Fibroblast of skin of right biceps (primary cell): ENCODE measurements around the gene PJA2.
"Not testable (repeated sequence)": the region's sequence is repeated elsewhere in the genome, so short reads cannot be mapped to it uniquely, and the experiment has no call there.

ENCODE experiments used
- DNase-seq: peaks from one replicate; pipeline ENCODE4 v3.0.0-alpha.2; 2013

PJA2 gene

DNA sequence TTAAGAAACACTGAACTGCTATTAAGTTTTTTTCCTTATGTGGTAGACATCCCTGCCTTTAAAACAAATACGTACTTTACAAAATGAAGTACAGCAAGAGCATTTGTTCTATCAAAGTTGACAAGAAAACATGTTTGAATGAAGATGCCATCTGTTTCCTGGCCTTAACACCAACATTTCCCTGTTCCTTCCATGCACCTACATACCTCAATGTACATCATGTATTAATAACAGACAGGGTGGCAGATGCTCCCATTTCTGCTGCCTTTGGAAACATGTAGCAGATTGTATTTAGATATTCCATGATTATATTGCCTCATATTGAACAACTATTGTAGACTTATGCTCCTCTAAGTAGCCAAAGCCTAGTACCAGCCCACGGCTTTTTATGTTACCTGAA is 104.4 kb downstream of the PJA2 start:
- DNase-seq: no peak

DNA sequence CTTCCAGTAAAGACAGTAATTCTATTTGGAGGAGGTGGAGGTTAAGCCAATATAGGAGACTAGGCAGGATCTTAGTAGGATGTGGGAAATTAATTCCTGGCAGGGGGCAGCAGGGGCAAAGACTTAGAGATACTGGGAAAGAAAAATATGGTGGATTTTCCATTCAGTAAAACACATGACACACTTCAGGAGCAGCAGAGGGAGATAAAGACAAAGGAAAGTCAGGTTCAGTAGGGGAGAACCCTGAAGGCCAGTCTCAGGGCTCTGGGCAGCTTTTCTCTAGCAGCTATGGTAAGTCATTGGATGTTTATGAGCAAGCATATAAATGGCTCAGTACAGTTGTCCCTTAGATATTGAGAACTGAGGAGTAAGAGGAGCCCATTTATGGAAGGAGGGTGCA is 105.5 kb downstream of the PJA2 start:
- DNase-seq: no peak

DNA sequence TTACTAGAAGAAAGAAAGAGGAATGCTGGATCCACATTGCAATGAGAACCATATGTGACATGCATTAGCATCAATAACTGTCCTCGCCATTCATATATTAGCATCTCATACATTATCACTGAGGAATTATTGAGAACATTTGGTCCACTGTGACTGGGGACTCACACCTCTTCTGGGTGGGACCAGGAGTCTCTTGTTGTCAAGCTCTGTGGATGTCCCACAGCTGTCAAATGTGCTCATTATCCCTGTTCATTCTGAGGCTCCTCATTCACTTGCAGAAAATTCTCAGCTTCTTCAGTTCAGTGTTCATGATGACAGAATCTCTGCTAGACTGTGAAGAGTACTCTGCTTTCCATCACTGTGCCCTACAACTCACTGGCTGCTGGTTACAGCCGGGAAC is 109.4 kb downstream of the PJA2 start:
- DNase-seq: no peak

DNA sequence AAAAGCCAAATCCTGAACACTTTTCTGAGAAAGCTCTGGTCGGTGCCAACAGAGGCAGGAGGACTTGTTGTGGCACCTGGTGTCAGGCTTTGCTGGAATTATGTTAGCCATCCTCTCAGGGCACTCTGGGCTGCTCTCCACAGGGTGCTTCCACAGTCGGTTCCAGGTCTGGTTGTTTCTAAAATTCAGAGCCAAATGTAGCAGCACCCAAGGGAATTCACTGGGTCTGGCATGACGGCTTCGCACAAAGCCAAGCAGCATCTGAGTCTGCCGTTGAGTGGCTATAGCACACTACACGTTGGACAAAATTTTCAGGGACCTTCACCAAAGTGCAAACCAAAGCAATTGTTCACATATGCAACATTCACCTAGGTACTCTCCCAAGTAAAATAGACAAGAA is 110.2 kb downstream of the PJA2 start:
- DNase-seq: no peak

DNA sequence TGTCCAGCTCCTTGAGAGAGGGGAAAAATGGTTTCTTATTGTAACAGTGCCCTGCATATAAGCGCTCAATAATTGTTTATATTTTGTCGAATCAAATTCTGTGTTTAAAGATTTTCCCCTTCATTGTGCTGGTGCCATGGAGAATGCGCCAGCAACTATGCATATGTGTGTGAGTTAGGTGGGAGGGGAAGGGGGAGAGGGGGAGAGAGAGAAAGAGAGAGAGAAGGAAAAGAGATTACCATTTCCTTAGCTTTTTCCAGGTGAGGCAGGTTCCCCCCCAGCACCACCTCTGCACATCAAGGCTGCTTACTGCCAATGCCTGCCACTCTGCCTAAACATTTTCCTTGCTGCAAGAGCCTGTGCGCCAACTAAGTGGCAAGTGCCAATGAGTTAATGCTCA is 111.0 kb downstream of the PJA2 start:
- DNase-seq: no peak

DNA sequence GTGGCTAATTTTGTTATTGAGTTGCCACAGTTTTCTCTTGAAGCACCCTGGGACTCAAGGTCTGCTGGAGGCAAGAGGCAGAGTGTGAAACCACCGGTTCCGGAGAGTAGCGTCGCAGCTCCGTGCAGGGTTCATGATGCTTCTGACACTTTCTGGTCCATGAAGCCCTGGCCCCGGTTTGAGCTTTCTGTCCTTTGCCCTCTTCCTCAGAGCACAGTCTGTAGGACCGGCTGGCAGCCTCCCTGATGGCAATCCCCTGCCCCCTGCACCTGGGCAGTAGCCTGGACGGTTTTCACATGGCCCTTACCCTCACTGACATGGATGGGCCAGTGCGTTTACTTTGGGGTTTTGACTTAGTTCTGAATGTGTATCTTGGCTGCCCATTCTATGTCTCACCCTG is 111.9 kb downstream of the PJA2 start:
- DNase-seq: no peak

DNA sequence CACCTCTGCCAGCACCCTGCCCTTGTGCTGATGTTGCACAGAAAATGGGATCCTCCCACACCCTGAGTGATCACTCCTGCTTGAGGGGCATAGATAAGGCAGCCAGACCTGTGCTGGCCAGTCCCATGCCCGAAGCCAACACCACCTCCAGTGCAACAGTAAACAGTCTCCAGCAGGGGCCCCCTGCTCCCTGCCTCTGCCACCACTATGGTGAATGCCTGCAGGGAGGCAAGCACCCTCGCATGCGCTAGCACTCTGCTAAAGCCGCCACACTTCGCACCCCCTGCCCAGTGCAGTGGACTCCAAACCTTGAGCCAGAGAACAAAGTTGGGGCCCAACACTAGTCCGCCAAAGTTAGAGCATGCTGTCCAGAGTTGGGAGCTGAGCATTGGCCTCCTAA is 118.7 kb downstream of the PJA2 start:
- DNase-seq: no peak

DNA sequence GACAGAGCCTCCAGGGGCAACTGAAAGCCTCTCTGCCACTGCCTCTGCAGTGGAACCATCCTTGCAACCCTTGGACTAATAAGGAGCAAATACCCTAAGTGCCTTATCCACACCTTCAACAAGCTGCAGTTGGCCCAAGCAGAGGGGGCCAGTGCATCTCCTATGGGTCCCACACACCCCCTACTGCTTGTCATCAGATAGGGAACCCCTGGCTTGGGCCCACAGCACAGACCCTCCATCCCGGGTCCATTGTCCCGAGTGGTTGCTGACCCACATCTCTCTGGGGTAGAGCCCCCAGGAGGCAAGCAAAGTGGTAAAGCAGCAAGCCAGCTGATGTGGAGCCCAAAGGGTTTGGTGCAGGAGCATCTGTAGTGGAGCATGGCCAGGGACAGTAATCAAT is 119.5 kb downstream of the PJA2 start:
- no peak for DNase-seq

DNA sequence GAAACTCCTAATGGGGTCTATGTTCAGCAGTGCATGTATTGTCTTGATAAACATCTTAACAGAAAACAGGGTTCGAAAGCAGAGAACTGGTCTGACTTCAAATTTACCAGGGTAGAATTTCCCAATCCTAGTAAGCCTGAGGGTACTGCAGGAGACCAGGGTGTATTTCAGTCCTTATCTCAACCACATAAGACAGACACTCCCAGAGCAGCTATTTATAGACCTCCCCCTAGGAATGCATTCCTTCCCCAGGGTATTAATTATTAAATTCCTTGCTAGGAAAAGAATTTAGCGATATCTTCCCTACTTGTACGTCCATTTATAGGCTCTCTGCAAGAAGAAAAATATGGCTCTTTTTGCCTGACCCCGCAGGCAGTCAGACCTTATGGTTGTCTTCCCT is 123.1 kb downstream of the PJA2 start:
- DNase-seq: not testable (repeated sequence)
